Activated CD8-positive, alpha-beta T cell treated with anti-CD3 and anti-CD28 coated beads for 36 hours (primary cell): ENCODE data around the gene VRK1. TPM values are rescaled to one million over a fixed set of nuclear protein-coding genes. Genes with fewer than 3 reads are reported as not detected.

Experiments
- ATAC-seq: fragments of 200-7000 bp; cut with Tn5 transposase; one replicate; pipeline ENCODE4 v1.10.0; 2021; ENCODE audit warnings: mild to moderate bottlenecking, moderate library complexity
- CTCF ChIA-PET: fragments of 350-600 bp; sonication (Branson Sonifier 250); formaldehyde crosslinking; loops from one replicate; lab custom pipeline; 2021; ENCODE audit warnings: antibody characterized with exemption; lab: Charles Lee
- POLR2A ChIA-PET: fragments of 350-600 bp; sonication (Branson Sonifier 250); formaldehyde crosslinking; loops from one replicate; lab custom pipeline; 2021; ENCODE audit warnings: antibody characterized with exemption; lab: Charles Lee
- DNase-seq: peaks from one replicate; pipeline ENCODE4 v3.0.0-alpha.2; 2020
- H3K27ac Mint-ChIP-seq: one replicate; pipeline ENCODE4 v1.8.0; 2021; ENCODE audit warnings: mild to moderate bottlenecking, mixed read lengths
- H3K27me3 Mint-ChIP-seq: one replicate; pipeline ENCODE4 v1.8.0; 2021; ENCODE audit warnings: mixed read lengths
- H3K36me3 Mint-ChIP-seq: one replicate; pipeline ENCODE4 v1.8.0; 2021; ENCODE audit warnings: low read depth, mixed read lengths
- H3K4me1 Mint-ChIP-seq: one replicate; pipeline ENCODE4 v1.8.0; 2021; ENCODE audit warnings: low read depth, mixed read lengths
- H3K4me3 Mint-ChIP-seq: one replicate; pipeline ENCODE4 v1.8.0; 2021; ENCODE audit warnings: mild to moderate bottlenecking, moderate library complexity, mixed read lengths
- H3K9me3 Mint-ChIP-seq: one replicate; pipeline ENCODE4 v1.8.0; 2021; ENCODE audit warnings: mixed read lengths
- intact Hi-C: fragments of 100-400 bp; cut with micrococcal nuclease; formaldehyde crosslinking; loops from one replicate; pipeline ENCODE4 v1.10.0; 2022
- total RNA-seq, 2 experiments: library from RNA; stranded (reverse); gene quantifications; one replicate each; pipeline ENCODE4 v1.2.3, GENCODE V29; 2021
- TF ChIP-seq, protein P1 (sequence below): fragments of 200-600 bp; IDR thresholded peaks from one replicate; pipeline ENCODE4 v1.8.0; 2022; ENCODE audit warnings: antibody characterized with exemption, mild to moderate bottlenecking

VRK1 gene
- total RNA-seq, 2 experiments from 2014 or later = 80.8 to 82.4 TPM

DNA sequence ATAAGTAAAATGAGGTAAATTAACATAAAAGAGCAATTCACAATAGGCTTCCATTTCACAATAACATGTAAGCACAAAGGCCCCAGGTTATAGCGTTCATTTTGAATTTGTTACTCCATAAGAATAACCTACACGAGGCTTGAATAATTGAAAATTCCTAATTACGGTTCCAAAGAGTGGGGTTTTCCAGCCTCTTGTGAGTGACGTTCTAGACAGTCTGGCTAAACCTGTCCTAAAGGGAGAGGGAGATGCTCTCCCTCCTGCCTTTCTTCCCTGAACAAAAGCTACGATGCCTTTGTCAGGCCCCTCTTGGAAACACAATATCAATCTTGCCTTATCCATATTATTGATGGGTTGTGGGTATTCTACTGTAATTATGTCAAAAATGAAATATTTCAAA, 24.3 kb upstream of the VRK1 start:
- Mint-ChIP-seq H3K4me3 (no peak overlapping the region), H3K36me3 (no peaks in the 10 kb centered on the region), H3K4me1 (no peaks in the 10 kb centered on the region), H3K27ac (no peak overlapping the region), H3K9me3 (no peaks in the 10 kb centered on the region), H3K27me3 (peaks cover 31% of the 10 kb centered on the region)
- DNase-seq (no peak), ATAC-seq (no peak)
- TF ChIP-seq, protein P1, sequence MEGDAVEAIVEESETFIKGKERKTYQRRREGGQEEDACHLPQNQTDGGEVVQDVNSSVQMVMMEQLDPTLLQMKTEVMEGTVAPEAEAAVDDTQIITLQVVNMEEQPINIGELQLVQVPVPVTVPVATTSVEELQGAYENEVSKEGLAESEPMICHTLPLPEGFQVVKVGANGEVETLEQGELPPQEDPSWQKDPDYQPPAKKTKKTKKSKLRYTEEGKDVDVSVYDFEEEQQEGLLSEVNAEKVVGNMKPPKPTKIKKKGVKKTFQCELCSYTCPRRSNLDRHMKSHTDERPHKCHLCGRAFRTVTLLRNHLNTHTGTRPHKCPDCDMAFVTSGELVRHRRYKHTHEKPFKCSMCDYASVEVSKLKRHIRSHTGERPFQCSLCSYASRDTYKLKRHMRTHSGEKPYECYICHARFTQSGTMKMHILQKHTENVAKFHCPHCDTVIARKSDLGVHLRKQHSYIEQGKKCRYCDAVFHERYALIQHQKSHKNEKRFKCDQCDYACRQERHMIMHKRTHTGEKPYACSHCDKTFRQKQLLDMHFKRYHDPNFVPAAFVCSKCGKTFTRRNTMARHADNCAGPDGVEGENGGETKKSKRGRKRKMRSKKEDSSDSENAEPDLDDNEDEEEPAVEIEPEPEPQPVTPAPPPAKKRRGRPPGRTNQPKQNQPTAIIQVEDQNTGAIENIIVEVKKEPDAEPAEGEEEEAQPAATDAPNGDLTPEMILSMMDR = no peak
- POLR2A ChIA-PET = no interaction called here
- CTCF ChIA-PET = no interaction called here
- intact Hi-C loops = no loop called here

DNA sequence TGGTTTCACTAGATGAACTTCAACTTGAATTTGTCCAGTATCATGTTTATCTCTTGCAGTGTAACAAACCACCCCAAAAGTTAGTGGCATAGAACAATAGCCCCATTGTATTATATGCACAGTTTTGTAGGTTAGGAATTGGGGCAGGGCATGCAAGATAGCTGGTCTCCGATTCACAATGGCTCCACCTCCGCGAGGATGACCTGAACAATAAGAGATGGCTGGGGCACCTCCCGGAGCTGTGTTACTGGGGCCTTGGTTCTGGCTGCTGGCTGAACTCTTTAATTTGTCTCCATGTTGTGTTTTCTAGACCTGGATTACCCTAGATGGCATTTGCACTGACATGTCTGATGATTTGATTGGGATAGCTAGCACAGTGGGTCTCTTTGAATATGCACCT, 20.4 kb upstream of the VRK1 start:
- Mint-ChIP-seq H3K27me3 (peaks cover 8% of the 10 kb centered on the region), H3K4me1 (no peaks in the 10 kb centered on the region), H3K36me3 (no peaks in the 10 kb centered on the region), H3K27ac (no peak overlapping the region), H3K9me3 (no peaks in the 10 kb centered on the region), H3K4me3 (no peak overlapping the region)
- DNase-seq (no peak), ATAC-seq (no peak)
- ChIA-PET POLR2A (no interaction called here), CTCF (no interaction called here)
- TF ChIP-seq, protein P1 = no peak
- intact Hi-C loops = no loop called here

DNA sequence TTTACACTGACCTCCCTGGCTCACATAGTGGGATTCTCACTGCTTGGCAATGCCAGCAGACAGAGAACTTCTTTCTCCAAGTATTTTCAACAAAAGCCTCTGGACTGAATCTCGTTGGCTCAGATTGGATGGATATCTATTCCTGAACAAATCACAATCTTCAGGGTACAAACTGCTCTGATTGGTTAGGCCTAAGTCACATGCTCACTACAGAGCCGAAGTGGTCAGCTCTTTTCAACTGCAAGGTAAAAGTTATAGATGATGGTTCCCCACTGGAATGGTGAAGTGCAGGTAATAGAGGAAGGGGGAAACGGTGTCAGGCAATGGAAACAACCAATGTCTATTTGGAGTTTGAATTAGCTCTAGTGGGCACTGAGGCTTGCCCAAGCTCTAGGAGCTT, 16.7 kb upstream of the VRK1 start:
- POLR2A ChIA-PET = no interaction called here
- no peak overlapping the region for H3K4me3 Mint-ChIP-seq
- H3K27me3 Mint-ChIP-seq = peaks cover 8% of the 10 kb centered on the region
- no peak overlapping the region for H3K27ac Mint-ChIP-seq
- no peaks in the 10 kb centered on the region for H3K9me3 Mint-ChIP-seq
- no peaks in the 10 kb centered on the region for H3K36me3 Mint-ChIP-seq
- intact Hi-C loops = no loop called here
- ATAC-seq = no peak
- TF ChIP-seq, protein P1 = no peak
- CTCF ChIA-PET = no interaction called here
- no peaks in the 10 kb centered on the region for H3K4me1 Mint-ChIP-seq
- no peak for DNase-seq

DNA sequence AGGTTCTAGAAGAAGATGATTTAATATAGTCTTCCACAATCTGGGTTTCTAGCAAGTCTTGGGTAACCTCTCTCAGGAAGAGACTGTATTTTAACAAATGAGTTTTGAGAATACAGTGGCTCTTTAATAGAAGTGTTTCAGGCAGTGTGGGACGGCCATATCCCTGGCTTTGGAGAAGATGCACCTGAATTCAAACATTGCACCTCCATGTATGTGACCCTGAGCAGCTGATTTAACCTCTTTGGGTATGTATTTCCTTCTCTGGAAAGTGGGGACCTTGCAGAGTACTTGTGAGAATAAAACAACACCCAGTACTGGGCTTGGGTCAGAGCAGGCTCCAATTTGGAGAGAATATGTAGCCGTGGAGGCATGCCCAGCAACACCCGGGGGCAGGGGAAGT, 15.8 kb upstream of the VRK1 start:
- ATAC-seq (no peak), DNase-seq (no peak)
- TF ChIP-seq, protein P1 = no peak
- Mint-ChIP-seq H3K36me3 (no peaks in the 10 kb centered on the region), H3K27me3 (peaks cover 15% of the 10 kb centered on the region), H3K4me1 (no peaks in the 10 kb centered on the region), H3K27ac (no peak overlapping the region), H3K9me3 (no peaks in the 10 kb centered on the region), H3K4me3 (no peak overlapping the region)
- intact Hi-C loops = no loop called here
- ChIA-PET POLR2A (no interaction called here), CTCF (no interaction called here)

DNA sequence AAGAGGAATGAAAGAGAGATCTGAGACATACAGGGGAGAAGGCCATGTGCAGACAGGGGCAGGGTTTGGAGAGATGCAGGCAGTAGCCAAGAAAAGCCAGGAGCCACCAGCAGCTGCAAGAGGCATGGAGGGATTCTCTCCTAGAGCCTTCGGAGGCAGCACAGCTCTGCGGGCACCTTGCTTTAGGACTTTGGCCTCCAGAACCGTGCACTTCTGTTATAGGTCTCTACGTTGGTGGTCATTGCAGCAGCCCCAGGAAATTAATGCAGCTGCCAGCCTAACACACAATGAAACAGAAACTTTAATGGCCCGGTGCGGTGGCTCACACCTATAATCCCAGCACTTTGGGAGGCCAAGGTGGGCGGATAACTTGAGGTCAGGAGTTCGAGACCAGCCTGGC, 14.7 kb upstream of the VRK1 start:
- intact Hi-C loops = no loop called here
- no peaks in the 10 kb centered on the region for H3K9me3 Mint-ChIP-seq
- H3K4me3 Mint-ChIP-seq = no peak overlapping the region
- TF ChIP-seq, protein P1 = no peak
- no peak for DNase-seq
- H3K27ac Mint-ChIP-seq = no peak overlapping the region
- ChIA-PET CTCF (interaction anchor here (0.7 kb wide), 1 partner anchor 14 kb away, joined by 3 read pairs; no protein-coding TSS in a partner anchor), POLR2A (no interaction called here)
- no peaks in the 10 kb centered on the region for H3K4me1 Mint-ChIP-seq
- H3K36me3 Mint-ChIP-seq = no peaks in the 10 kb centered on the region
- peaks cover 13% of the 10 kb centered on the region for H3K27me3 Mint-ChIP-seq
- ATAC-seq = no peak
